ENCODE measurements around the gene CCNY. TPM values are rescaled to one million over a fixed set of nuclear protein-coding genes. Genes with fewer than 3 reads are reported as not detected.

CCNY gene
- total and polyA plus RNA-seq, 2 of the 13 experiments (the other 11 are each of a cell fraction or from before 2014, with no cell fraction given): 48.2 to 54.7 TPM

- TF ChIP-seq ZNF512B (CRISPR knock-in tag; IDR thresholded peaks at IDR 0.05; ENCODE audit: borderline replicate concordance) (no peak), ZNF891 (CRISPR knock-in tag; IDR thresholded peaks at IDR 0.05) (no peak), NFYB (CRISPR knock-in tag; IDR thresholded peaks at IDR 0.05) (no peak), NFRKB (IDR thresholded peaks at IDR 0.05) (no peak), ZBED4 (CRISPR knock-in tag; IDR thresholded peaks at IDR 0.05; ENCODE audit: borderline replicate concordance) (0 out of 2 replicates have a peak, but pooled peaks have one; percentile 41), ZNF367 (CRISPR knock-in tag; IDR thresholded peaks at IDR 0.05; ENCODE audit: borderline replicate concordance) (no peak), ZHX2 (IDR thresholded peaks at IDR 0.05; ENCODE audit: low read depth) (no peak), ZHX2 (CRISPR knock-in tag; IDR thresholded peaks at IDR 0.05; ENCODE audit: borderline replicate concordance) (no peak), ZNF572 (CRISPR knock-in tag; IDR thresholded peaks at IDR 0.05) (no peak), KLF16 (CRISPR knock-in tag; IDR thresholded peaks at IDR 0.05) (no peak), HNRNPUL1 (IDR thresholded peaks at IDR 0.05; ENCODE audit: low read depth, low read length) (no peak), ZBTB1 (CRISPR knock-in tag; IDR thresholded peaks at IDR 0.05; ENCODE audit: borderline replicate concordance) (no peak), KDM6A (CRISPR knock-in tag; IDR thresholded peaks at IDR 0.05; ENCODE audit: low read depth) (no peak), ZSCAN31 (CRISPR knock-in tag; IDR thresholded peaks at IDR 0.05; ENCODE audit: low read depth) (no peak), RARA (CRISPR knock-in tag; IDR thresholded peaks at IDR 0.05) (no peak)
- TF ChIP-seq, protein P1, sequence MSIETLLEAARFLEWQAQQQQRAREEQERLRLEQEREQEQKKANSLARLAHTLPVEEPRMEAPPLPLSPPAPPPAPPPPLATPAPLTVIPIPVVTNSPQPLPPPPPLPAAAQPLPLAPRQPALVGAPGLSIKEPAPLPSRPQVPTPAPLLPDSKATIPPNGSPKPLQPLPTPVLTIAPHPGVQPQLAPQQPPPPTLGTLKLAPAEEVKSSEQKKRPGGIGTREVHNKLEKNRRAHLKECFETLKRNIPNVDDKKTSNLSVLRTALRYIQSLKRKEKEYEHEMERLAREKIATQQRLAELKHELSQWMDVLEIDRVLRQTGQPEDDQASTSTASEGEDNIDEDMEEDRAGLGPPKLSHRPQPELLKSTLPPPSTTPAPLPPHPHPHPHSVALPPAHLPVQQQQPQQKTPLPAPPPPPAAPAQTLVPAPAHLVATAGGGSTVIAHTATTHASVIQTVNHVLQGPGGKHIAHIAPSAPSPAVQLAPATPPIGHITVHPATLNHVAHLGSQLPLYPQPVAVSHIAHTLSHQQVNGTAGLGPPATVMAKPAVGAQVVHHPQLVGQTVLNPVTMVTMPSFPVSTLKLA (IDR thresholded peaks at IDR 0.05): no peak
These were observed 50.4 kb downstream of the CCNY start (continued) for GRCh38 chr10:35386594-35387174.

Data from HepG2 (cell line).